Measurements from ENCODE around the gene THPO.

The THPO gene

DNA sequence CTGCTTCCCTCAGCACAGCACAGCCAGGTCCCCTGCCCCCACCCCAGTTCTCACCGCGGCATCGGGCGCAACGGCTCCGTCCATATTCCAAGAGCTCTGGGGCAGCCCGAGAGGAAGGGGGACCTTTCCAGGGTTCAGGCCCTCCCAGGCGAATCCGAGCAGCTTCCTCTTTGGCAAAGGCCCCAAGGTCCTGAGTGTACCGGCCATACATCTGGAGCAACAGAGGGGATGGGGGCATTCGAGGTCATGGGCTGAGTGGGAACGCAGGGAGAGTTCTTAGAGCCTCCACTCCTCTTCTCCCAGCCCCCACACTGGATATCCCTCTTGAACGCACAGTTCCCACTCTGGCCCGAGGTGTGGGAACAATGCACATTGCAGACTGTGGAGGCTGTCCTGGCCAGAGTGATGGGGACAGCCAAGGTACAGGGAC is 19.1 kb downstream of the THPO start:
- TF ChIP-seq Cebpa-rat (IDR thresholded peaks at IDR 0.05), result no peak
- Histone ChIP-seq H3K36me3 (peaks cover 40% of the 10 kb centered on the region), H3K9me3 (no peaks in the 10 kb centered on the region), H3K4me3 (no peak overlapping the region), H3K4me2 (no peak overlapping the region), H3K27me3 (no peaks in the 10 kb centered on the region), H3K27ac (no peak overlapping the region), H4K20me1 (peaks cover 5% of the 10 kb centered on the region; the same call in 1 of the 2 replicates), H3K9ac (no peak overlapping the region), H3K4me1 (peaks cover 15% of the 10 kb centered on the region)

DNA sequence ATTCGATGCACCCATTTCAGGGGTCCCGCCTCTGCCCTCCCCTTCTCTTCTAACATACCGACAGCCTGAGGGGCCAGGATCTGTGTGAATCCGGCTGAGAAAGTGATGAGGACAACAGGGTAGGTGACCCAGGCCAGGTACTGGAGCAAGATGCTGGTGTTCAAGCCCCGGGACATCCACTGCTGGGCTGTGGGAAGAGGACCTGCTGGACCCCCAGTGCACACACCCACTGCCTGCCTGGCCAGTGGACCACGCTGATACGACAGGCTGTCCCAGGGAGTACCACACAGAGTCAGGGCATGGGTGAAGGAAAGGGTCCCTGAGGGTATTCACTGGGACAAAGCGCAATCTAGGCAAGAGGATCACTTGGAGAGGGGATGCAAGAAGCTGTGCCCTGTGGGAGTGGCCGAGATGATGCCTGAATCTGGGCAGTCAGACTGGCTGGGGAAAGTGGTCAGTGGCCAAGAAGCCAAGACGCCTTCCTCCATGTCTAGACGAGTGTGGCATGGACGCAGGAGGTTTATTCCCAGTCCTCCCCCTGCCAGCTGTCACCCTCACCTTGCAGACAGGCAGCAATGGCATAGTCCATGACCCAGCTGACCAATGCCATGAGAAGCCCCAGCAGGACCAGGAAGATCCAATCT is 19.8 kb downstream of the THPO start:
- H3K9ac ChIP-seq, result no peak overlapping the region
- H3K4me3 ChIP-seq, result no peak overlapping the region
- no peaks in the 10 kb centered on the region for H3K27me3 ChIP-seq
- peaks cover 47% of the 10 kb centered on the region for H3K36me3 ChIP-seq
- H3K27ac ChIP-seq, result no peak overlapping the region
- no peak overlapping the region for H3K4me2 ChIP-seq
- H3K4me1 ChIP-seq, result peaks cover 13% of the 10 kb centered on the region
- no peaks in the 10 kb centered on the region for H3K9me3 ChIP-seq
- TF ChIP-seq Cebpa-rat (IDR thresholded peaks at IDR 0.05), result no peak
- peaks cover 5% of the 10 kb centered on the region; the same call in 1 of the 2 replicates for H4K20me1 ChIP-seq

- Histone ChIP-seq H3K4me3 (no peak overlapping the region), H3K4me1 (peaks cover 13% of the 10 kb centered on the region), H3K27me3 (no peaks in the 10 kb centered on the region), H3K27ac (no peak overlapping the region), H3K9me3 (no peaks in the 10 kb centered on the region), H3K4me2 (no peak overlapping the region), H3K36me3 (peaks cover 54% of the 10 kb centered on the region), H3K9ac (no peak overlapping the region), H4K20me1 (peaks cover 5% of the 10 kb centered on the region; the same call in 1 of the 2 replicates)
- no peak for TF ChIP-seq Cebpa-rat (IDR thresholded peaks at IDR 0.05)
These were observed 20.5 kb downstream of the THPO start for GRCh38 chr3:184357248-184358123.

DNA sequence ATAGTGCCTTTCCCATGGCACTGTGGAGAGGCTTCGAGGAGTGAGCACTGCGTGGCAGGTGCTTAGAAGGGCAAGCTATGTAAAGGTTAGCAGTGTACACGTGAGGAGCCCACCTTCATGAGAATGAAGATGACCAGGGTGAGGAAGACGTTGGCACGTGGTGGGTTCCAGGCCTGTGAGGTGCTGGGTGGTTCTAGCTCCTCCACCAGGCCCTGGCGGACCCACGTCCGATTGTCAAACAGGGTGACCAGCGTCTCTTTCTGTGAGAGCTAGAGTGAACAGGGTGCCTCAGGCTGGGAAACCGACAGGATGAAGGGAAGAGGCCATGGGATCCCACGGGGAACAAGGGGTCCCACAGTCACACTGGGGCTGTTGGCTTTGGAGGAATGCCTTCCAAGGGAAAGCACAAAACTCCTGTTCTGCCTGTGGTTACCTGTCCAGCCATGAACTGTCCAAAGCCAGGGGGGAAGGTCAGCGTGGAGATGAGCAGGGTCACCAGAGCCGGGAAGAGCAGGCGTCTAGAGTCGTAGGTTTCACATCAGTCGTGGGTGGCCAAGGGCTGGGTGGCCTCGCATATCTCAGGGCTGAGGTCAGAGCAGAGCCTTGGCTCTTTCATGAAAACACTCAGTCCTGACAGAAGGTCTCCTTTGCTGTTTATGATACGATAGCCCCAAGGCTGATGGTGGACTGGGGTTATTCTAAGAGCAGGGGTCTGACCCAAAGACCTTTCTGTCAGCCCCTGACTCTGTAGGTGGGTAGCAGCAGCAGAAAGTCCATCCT is 22.6 kb downstream of the THPO start:
- Histone ChIP-seq H3K9ac (no peak overlapping the region), H3K27ac (no peak overlapping the region), H3K36me3 (peaks cover 72% of the 10 kb centered on the region), H3K4me2 (no peak overlapping the region), H3K4me1 (peaks cover 6% of the 10 kb centered on the region), H3K4me3 (no peak overlapping the region), H3K9me3 (no peaks in the 10 kb centered on the region), H4K20me1 (peaks cover 4% of the 10 kb centered on the region; the same call in 1 of the 2 replicates), H3K27me3 (no peaks in the 10 kb centered on the region)
- TF ChIP-seq Cebpa-rat (IDR thresholded peaks at IDR 0.05), result no peak

DNA sequence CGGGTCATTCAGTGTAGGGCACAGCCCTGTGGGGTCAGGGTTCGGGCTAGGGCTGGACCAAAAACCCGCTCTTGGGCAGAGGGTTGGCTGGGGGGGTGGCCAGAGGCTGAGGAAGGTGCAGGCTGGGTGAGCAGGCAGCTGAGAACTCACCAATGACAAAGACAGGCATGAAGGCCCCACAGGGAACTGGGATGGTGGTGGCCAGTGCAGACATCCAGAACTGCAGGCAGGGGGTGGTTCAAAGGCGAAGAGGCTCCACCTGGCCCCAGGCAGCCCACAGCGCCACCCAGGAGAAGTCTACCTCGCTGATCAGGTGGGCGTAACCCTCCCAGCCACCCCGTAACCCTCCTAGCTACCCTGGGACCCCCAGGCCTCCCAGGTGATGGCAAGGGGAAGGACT is 23.3 kb downstream of the THPO start:
- no peak for TF ChIP-seq Cebpa-rat (IDR thresholded peaks at IDR 0.05)
- Histone ChIP-seq H3K27me3 (no peaks in the 10 kb centered on the region), H3K27ac (no peak overlapping the region), H3K36me3 (peaks cover 77% of the 10 kb centered on the region), H3K4me2 (no peak overlapping the region), H3K9me3 (no peaks in the 10 kb centered on the region), H4K20me1 (no peaks in the 10 kb centered on the region), H3K9ac (no peak overlapping the region), H3K4me1 (no peaks in the 10 kb centered on the region), H3K4me3 (no peak overlapping the region)

DNA sequence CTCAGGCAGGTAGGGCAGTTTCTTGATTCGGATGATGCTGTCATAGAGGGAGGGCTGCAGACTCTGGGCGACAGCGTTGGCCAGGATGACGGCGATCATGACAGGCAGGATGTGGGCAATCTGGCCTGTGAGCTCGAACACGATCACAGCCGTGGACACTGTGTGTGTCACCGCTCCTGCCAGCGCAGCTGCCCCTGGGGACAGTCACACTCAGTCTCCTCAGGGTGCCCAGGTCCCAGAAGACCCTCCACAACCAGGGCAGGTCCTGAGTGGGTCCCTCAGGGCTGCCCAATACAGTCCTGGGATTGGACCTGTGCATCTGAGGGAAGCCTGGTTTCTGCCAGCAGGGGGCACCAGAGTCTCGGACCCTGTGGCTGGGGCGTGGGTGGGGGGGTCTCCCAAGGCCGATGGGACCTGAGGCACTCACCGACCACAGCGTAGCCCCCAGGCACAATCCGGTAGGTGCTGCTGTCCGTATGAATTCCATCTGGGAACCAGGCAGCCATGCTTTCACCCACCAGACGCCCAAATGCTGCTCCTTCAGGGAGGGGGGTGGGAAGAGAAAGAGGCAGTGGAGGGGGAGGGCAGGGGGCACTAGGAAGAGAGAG is 23.8 kb downstream of the THPO start:
- H3K4me2 ChIP-seq, result no peak overlapping the region
- no peak overlapping the region for H3K4me3 ChIP-seq
- H3K9ac ChIP-seq, result no peak overlapping the region
- H3K9me3 ChIP-seq, result no peaks in the 10 kb centered on the region
- no peaks in the 10 kb centered on the region for H3K27me3 ChIP-seq
- H3K27ac ChIP-seq, result no peak overlapping the region
- TF ChIP-seq Cebpa-rat (IDR thresholded peaks at IDR 0.05), result no peak
- peaks cover 82% of the 10 kb centered on the region for H3K36me3 ChIP-seq
- no peaks in the 10 kb centered on the region for H4K20me1 ChIP-seq
- H3K4me1 ChIP-seq, result no peaks in the 10 kb centered on the region

- H3K4me3 ChIP-seq, result no peak overlapping the region
- H3K9me3 ChIP-seq, result no peaks in the 10 kb centered on the region
- H3K27ac ChIP-seq, result no peak overlapping the region
- TF ChIP-seq Cebpa-rat (IDR thresholded peaks at IDR 0.05), result no peak
- H3K9ac ChIP-seq, result no peak overlapping the region
- peaks cover 81% of the 10 kb centered on the region for H3K36me3 ChIP-seq
- H3K27me3 ChIP-seq, result no peaks in the 10 kb centered on the region
- no peaks in the 10 kb centered on the region for H4K20me1 ChIP-seq
- H3K4me1 ChIP-seq, result no peaks in the 10 kb centered on the region
- no peak overlapping the region for H3K4me2 ChIP-seq
These were observed 24.5 kb downstream of the THPO start for GRCh38 chr3:184353546-184353941.

DNA sequence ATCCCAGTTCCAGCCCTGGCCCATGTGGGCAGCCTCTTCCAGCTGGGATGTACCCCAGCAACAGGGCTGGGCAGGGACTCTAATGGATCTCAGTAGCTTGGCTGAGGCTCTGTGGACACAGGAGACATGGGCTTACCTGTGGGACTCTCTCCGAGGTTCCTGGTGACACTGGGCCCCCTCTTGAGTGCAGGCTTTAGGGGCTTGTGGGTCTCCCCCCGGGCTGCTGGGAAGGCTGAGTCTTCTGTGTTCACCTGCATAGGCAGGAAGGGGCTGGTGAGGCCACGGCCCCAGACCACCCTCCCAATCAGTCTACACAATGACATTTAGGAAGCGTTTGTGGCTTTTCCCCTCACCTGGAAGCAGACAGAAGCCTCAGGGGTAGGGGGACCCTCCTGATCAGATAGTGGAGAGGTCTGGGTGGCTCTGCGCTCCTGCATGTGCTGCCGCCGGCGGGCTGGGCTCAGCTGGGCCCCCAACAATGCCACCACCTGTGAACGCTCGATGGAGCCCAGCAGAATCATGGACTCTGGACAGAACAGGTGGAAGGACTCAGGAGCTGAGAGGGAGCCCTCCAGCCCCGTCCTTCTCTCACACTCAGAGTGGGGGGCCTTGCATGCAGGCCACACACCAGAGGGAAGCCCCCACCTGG is 25.0 kb downstream of the THPO start:
- Histone ChIP-seq H3K36me3 (peaks cover 76% of the 10 kb centered on the region), H4K20me1 (no peaks in the 10 kb centered on the region), H3K4me3 (no peak overlapping the region), H3K4me1 (no peaks in the 10 kb centered on the region), H3K27me3 (no peaks in the 10 kb centered on the region), H3K4me2 (no peak overlapping the region), H3K27ac (no peak overlapping the region), H3K9me3 (no peaks in the 10 kb centered on the region), H3K9ac (no peak overlapping the region)
- no peak for TF ChIP-seq Cebpa-rat (IDR thresholded peaks at IDR 0.05)

Measured in BLaER1 (cell line).